ENCODE measurements around the gene GDF10. TPM values are rescaled to one million over a fixed set of nuclear protein-coding genes. Genes with fewer than 3 reads are reported as not detected.

GDF10 gene
- total and polyA plus RNA-seq, 9 of the 15 experiments (the other 6 are each of a cell fraction or from before 2014, with no cell fraction given) = 0.03 to 0.20 (median 0.11) TPM; not detected in 6

GRCh38 chr10:47320812-47321211, 20.8 kb downstream of the GDF10 start:
- CTCF ChIA-PET (ENCODE audit: low intra/inter-chr PET ratio) = no interaction called here
- H3K27ac ChIP-seq (ENCODE audit: extremely low read depth, low read depth, low read length) = no peak overlapping the region

DNA sequence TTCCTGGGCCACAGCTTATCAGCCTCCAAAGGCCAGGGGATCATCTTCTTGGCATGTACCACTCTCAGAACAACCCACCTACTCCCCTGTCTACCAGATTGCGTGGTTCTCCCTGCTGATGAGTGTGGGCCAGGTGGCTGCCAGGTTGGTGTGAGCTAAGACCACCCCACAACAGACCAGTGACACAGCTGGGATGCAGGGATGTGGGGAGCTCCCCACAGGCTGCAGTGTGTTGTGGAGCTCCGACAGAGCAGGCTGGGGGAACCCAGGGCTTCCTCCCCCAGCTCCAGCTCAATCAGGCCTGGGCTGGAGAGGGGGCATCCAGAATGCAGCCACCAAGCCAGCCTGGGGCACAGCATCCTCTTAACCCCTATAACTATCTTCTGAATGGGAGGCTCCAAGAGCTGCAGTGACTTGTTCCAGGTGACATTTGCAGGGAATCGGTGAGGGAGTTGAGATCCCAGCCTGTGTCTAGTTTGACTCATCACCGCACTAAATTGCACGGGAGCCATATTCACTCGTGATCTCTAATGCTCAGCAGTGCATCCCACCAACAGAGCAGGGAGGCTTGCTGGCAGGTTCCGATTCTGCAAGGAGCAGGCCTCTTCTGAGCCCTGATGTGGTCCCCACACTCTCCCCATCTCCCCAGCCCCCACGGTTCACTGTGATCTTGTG, 21.7 kb downstream of the GDF10 start:
- H3K4me1 ChIP-seq (replicated peaks in 1 of 2; ENCODE audit: control insufficient read depth in 2 of 2, insufficient read depth in 2 of 2, low read length in 2 of 2) = peaks cover 35 to 36% of the 10 kb centered on the region in 2 experiments
- TF ChIP-seq, protein P1, sequence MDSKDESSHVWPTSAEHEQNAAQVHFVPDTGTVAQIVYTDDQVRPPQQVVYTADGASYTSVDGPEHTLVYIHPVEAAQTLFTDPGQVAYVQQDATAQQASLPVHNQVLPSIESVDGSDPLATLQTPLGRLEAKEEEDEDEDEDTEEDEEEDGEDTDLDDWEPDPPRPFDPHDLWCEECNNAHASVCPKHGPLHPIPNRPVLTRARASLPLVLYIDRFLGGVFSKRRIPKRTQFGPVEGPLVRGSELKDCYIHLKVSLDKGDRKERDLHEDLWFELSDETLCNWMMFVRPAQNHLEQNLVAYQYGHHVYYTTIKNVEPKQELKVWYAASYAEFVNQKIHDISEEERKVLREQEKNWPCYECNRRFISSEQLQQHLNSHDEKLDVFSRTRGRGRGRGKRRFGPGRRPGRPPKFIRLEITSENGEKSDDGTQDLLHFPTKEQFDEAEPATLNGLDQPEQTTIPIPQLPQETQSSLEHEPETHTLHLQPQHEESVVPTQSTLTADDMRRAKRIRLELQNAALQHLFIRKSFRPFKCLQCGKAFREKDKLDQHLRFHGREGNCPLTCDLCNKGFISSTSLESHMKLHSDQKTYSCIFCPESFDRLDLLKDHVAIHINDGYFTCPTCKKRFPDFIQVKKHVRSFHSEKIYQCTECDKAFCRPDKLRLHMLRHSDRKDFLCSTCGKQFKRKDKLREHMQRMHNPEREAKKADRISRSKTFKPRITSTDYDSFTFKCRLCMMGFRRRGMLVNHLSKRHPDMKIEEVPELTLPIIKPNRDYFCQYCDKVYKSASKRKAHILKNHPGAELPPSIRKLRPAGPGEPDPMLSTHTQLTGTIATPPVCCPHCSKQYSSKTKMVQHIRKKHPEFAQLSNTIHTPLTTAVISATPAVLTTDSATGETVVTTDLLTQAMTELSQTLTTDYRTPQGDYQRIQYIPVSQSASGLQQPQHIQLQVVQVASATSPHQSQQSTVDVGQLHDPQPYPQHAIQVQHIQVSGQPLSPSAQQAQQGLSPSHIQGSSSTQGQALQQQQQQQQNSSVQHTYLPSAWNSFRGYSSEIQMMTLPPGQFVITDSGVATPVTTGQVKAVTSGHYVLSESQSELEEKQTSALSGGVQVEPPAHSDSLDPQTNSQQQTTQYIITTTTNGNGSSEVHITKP (IDR thresholded peaks at IDR 0.05; ENCODE audit: partially characterized antibody) = peak; percentile 43
- no peak for TF ChIP-seq ZNF449 (CRISPR knock-in tag; IDR thresholded peaks at IDR 0.05)
- H3K79me2 ChIP-seq (ENCODE audit: control insufficient read depth, insufficient read depth, low read length) = no peaks in the 10 kb centered on the region
- no peak for ATAC-seq
- H3K4me2 ChIP-seq (ENCODE audit: insufficient read depth, low read length) = peak overlapping the region; percentile 33; the same call in 1 of the 2 replicates
- CTCF ChIA-PET (ENCODE audit: low intra/inter-chr PET ratio) = no interaction called here
- in situ Hi-C loops (cut with MboI) = no loop called here
- no peak overlapping the region for H3K9ac ChIP-seq (ENCODE audit: insufficient read depth in 1 of 2, low read depth in 2 of 2, low read length in 2 of 2)
- intact Hi-C loops (cut with micrococcal nuclease) = no loop called here
- no peak overlapping the region for H2AFZ ChIP-seq (ENCODE audit: low read depth, low read length)
- DNase-seq (ENCODE audit: extremely low read depth in 1 of 4, low spot score in 3 of 4) = no peak
- FAIRE-seq = no peak
- POLR2A ChIA-PET = interaction anchor here (0.6 to 1.1 kb wide), 3 partner anchors 8 to 136 kb away, joined by 3 to 4 read pairs (median 3); no protein-coding TSS in a partner anchor
- 19% methylated on average over 8 of the region's 8 CpGs for WGBS (ENCODE audit: insufficient coverage, low coverage, missing lambda C conversion rate)
- no peaks in the 10 kb centered on the region for H3K9me3 ChIP-seq (replicated peaks; ENCODE audit: control insufficient read depth, insufficient read depth, low read depth, low read length)
- no peaks in the 10 kb centered on the region for H3K36me3 ChIP-seq (ENCODE audit: control insufficient read depth, insufficient read depth, low read length)
- H3K4me3 ChIP-seq = no peak overlapping the region
- no peaks in the 10 kb centered on the region for H3K9me1 ChIP-seq (ENCODE audit: control insufficient read depth, insufficient read depth, low read length)
- H3K27me3 ChIP-seq (ENCODE audit: control insufficient read depth in 2 of 2, insufficient read depth in 2 of 2, low read length in 2 of 2) = no peaks in the 10 kb centered on the region
- H3K27ac ChIP-seq (ENCODE audit: extremely low read depth, low read depth, low read length) = no peak overlapping the region
- BruUV-seq (replicated peaks) = no TSS peak
- no peaks in the 10 kb centered on the region for H4K20me1 ChIP-seq (replicated peaks; ENCODE audit: control insufficient read depth, insufficient read depth, low read length)

More at GRCh38 chr10:47320812-47321211, 20.8 kb downstream of the GDF10 start:
- no peak overlapping the region for H3K4me2 ChIP-seq (ENCODE audit: insufficient read depth, low read length)
- DNase-seq (ENCODE audit: extremely low read depth in 1 of 4, low spot score in 3 of 4) (no peak), ATAC-seq (no peak), FAIRE-seq (no peak)
- H3K36me3 ChIP-seq (ENCODE audit: control insufficient read depth, insufficient read depth, low read length) = no peaks in the 10 kb centered on the region
- no peaks in the 10 kb centered on the region for H4K20me1 ChIP-seq (replicated peaks; ENCODE audit: control insufficient read depth, insufficient read depth, low read length)
- WGBS (ENCODE audit: insufficient coverage, low coverage, missing lambda C conversion rate) = 27% methylated on average over 6 of the region's 6 CpGs
- no peak overlapping the region for H3K9ac ChIP-seq (ENCODE audit: insufficient read depth in 1 of 2, low read depth in 2 of 2, low read length in 2 of 2)
- no peak overlapping the region for H3K4me3 ChIP-seq
- H3K27me3 ChIP-seq (ENCODE audit: control insufficient read depth in 2 of 2, insufficient read depth in 2 of 2, low read length in 2 of 2) = no peaks in the 10 kb centered on the region
- TF ChIP-seq SRF (CRISPR knock-in tag; IDR thresholded peaks at IDR 0.05) = no peak
- TF ChIP-seq BRF1 (IDR thresholded peaks at IDR 0.05; ENCODE audit: borderline replicate concordance, extremely low read depth, insufficient read length) = no peak
- H3K79me2 ChIP-seq (ENCODE audit: control insufficient read depth, insufficient read depth, low read length) = no peaks in the 10 kb centered on the region
- peaks cover 26 to 28% of the 10 kb centered on the region in 2 experiments for H3K4me1 ChIP-seq (replicated peaks in 1 of 2; ENCODE audit: control insufficient read depth in 2 of 2, insufficient read depth in 2 of 2, low read length in 2 of 2)
- POLR2A ChIA-PET = interaction anchor here (1.0 kb wide), 1 partner anchor 9 kb away, joined by 3 read pairs; no protein-coding TSS in a partner anchor
- no peaks in the 10 kb centered on the region for H3K9me1 ChIP-seq (ENCODE audit: control insufficient read depth, insufficient read depth, low read length)
- no peaks in the 10 kb centered on the region for H3K9me3 ChIP-seq (replicated peaks; ENCODE audit: control insufficient read depth, insufficient read depth, low read depth, low read length)
- no peak overlapping the region; the same call in 1 of the 2 replicates for H2AFZ ChIP-seq (ENCODE audit: low read depth, low read length)
- in situ Hi-C loops (cut with MboI) = no loop called here
- no TSS peak for BruUV-seq (replicated peaks)
- intact Hi-C loops (cut with micrococcal nuclease) = no loop called here

Data from K562 (cell line).